Nucleus accumbens (tissue), 56 donors: ENCODE results near the gene PDE7B.

ENCODE experiments used
- DNase-seq, 56 donors: peaks; one replicate each; lab custom pipeline; 2025; lab: John Stamatoyannopoulos, UW

PDE7B gene

GRCh38 chr6:136169394-136170148 is 318.1 kb downstream of the PDE7B start:
- DNase-seq = no peak

- DNase-seq = no peak
Measured at GRCh38 chr6:136171231-136171630, 319.7 kb downstream of the PDE7B start.

- DNase-seq = no peak
Measured at GRCh38 chr6:136173519-136174507, 322.3 kb downstream of the PDE7B start.

DNA sequence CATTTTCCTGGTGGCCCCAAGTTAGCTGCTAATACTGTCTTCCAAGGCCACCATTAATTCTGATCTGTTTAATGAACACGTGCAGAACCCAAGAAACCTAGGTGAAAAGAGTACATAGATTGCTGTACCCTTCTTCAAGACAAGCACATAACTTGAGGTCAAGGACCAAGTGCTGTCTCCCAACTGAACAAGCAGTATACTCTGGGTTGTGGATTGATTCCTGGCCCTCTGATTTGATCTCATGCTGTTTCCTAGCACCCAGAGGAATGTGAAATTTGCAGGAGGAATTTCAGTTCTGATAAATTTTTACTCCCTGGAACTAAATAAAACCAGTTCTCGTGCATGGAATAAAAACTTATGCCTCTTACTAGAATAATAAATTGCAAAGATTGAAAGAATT is 323.0 kb downstream of the PDE7B start:
- DNase-seq = no peak

DNA sequence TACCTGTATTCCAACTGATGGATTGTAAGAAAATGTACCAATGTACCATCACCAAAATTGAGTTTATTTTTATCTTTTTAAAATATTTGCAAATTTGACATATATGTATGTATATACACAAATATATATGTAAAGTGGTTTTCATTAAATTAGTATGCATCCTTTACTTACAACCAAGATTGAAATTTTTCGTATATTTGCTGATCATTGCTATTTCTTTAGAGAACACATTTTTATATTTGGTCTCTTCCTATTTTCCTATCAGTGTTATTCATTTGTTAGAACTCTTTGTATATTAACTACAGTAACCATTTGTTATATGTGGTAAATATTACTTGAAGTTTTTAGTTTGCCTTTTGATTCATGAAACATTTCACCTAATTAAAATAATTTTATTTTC is 324.4 kb downstream of the PDE7B start:
- no peak for DNase-seq

DNA sequence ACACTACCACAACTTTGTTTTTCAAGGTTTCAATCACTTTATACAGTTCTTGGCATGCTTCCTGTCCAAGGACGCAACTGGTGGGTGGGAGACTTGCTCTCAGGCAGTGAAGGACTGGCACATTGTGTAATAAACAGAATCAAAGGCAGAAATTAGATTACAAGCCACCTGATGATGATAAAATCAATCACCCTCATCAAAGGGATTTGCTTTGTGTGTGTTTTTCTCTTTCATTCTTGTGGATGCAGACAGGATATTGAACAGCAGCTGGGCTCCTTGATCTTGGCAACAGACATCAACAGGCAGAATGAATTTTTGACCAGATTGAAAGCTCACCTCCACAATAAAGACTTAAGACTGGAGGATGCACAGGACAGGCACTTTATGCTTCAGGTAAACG is 327.2 kb downstream of the PDE7B start:
- no peak for DNase-seq

DNA sequence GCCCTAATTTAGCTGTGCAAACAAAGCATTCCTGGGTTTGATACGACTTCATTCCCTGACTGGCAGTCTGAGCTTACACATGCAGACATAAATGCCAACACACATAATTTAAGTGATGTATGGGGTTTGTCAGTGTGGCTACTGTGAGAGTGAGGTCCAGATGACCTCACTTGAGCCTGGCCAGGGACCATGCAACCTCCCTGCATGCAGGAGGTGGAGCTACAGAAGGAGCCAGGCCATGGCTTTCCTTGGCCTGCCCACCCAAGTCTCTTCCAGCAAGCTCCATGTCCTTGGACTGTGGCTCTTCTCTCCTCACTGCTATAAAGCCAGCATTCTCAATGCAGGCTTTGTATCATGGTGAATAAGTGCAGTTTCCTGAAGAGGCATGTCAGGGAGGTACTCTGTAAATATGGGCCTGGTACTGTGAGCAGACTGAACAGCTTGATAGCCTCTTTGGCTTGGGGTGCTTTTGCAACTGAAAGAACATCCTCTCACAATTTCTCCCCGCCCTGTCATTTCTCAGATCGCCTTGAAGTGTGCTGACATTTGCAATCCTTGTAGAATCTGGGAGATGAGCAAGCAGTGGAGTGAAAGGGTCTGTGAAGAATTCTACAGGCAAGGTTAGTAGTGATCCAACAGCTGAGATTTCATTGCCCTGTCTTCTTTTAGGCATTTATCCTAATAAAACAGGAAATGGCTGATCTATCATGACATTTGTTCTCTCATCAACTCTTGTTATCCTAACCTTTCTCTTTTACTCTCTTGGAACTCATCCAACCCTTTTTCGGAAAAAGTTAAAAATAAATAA is 329.4 kb downstream of the PDE7B start:
- DNase-seq = no peak

- DNase-seq = no peak
Measured at GRCh38 chr6:136181512-136181833, 330.0 kb downstream of the PDE7B start.

DNA sequence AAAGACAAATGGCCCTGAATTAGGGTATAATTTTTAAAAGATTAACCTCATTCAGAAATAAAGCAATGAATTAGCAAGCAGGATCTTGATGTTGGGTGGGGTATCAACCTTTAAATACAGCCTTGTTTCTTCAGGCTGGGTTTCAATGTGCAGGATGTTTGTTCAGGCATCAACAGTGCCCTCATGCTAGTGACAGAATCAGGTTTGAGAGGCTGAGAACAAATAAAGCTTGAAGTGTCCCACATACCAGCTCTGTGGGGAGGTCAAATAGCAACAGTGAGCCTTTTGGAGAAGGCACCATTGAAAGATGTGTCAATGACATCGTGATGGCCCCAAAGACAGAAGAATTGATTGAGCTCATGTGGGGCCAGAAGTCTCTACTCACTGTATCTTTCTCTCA is 330.4 kb downstream of the PDE7B start:
- no peak for DNase-seq

DNA sequence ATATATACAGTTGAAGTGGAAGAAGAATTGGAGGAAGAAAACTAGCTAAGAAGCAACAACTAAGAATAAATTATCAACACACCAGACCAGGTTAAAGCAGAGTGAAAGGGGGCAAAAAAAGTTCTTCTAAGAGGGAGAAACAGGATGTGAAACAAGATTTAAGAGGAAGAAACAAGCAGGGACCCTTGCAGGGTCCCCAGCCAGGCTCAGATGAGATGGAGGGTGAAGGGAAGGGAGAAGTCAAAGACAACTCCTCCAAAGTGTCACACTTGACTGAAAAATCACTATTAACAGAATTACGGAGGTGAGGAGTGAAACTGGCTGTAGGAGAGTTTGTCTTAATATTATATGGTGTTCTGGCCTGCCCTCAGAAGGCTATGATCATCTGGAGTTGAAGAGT is 333.2 kb downstream of the PDE7B start:
- DNase-seq = no peak

- DNase-seq = no peak
Measured at GRCh38 chr6:136186363-136186762, 334.9 kb downstream of the PDE7B start.

- DNase-seq = no peak
Measured at GRCh38 chr6:136188486-136188885, 337.0 kb downstream of the PDE7B start.

DNA sequence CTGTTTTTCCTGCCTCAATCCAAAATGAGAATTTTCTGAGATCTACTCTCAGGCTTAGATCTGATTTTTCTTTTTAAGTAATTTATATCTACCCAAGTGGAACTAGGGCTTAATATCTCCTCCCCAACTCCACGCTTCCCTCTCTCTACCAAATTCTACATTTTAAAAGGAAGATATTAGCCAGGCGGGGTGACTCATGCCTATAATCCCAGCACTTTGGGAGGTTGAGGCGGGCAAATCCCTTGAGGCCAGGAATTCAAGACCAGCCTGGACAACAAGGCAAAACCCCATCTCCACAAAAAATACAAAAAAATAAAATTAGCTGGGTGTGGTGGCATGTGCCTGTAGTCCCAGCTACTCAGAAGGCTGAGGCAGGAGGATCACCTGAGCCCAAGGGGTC is 337.6 kb downstream of the PDE7B start:
- DNase-seq = no peak

DNA sequence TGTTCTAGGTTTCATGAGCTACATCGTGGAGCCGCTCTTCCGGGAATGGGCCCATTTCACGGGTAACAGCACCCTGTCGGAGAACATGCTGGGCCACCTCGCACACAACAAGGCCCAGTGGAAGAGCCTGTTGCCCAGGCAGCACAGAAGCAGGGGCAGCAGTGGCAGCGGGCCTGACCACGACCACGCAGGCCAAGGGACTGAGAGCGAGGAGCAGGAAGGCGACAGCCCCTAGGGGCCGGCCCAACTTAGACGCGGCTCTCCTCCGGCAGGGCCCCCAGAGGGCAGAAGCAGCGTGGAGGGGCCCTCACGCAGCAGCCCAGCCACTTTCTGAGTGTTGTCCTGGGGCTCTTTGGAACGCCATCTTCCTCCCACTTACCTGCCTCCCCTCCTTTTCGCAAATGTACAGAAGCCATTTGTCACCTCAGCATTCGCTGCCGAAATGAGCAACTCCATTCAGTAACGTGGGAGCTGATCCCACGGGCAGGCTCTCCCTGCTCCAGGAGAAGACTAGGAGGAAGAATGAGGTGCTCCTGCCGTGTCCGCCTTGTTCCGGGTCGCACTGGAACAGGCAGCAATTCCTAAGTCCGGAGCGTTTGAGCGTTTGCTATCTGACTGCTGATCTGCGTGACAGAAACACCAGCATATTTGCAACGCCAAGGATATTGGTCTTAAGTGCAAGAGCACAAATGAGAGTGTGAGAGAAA is 340.3 kb downstream of the PDE7B start:
- no peak for DNase-seq

- no peak for DNase-seq
Measured at GRCh38 chr6:136192902-136193301, 341.4 kb downstream of the PDE7B start.

DNA sequence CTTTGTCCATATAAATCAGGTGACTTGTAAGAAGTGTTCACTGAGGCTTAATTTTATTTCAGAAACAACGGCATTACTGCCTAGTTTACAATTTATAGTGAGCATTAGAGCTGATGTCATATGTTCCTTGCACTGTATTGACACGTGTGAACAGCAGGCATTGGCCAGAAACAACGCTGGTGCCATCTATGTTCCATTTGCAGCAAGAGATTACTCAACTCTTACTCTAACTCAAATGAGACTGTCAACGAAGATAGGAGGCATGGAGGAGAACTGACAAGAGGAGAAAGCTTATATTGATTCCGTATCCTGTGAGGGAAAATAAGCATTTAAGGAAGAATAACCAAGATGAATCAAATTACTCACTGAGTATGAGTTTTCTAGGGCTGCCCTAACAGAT is 350.2 kb downstream of the PDE7B start:
- DNase-seq = no peak

DNA sequence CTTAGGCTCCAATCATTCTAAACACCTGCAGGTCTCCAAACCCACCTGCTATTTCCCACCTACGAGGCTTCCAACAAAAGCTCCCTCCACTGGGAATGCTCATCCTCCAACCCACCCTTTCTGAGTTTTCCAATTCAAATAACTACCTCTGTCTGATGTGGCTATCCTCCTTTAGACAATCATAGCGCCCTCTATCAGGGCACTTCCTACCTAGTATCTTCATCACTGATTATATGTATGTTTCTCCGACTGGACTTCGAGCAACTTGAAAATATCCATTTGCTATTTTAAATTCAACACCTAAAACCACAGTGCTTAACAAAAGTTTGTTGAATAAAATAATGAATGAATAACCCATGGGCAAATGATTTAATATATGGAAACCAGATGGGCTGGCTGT is 357.3 kb downstream of the PDE7B start:
- no peak for DNase-seq

DNA sequence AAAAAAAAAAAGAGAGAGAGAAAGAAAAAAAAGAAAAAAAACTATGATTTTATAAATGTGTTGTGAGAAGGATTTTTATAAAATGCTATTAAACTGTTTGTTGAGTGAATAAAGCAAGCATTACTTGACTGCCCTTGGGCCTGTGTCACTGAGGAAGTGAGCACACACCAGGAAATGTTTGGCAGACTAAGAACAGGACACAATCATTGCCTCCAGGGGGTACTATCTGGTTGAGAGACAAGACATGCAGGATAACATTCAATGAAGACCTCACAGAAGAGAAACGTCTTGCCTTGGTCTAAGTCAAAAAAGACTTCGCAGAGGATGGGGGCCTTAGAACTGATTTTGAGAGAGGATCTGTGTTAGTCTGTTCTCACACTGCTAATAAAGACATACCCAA is 358.0 kb downstream of the PDE7B start:
- no peak for DNase-seq

DNA sequence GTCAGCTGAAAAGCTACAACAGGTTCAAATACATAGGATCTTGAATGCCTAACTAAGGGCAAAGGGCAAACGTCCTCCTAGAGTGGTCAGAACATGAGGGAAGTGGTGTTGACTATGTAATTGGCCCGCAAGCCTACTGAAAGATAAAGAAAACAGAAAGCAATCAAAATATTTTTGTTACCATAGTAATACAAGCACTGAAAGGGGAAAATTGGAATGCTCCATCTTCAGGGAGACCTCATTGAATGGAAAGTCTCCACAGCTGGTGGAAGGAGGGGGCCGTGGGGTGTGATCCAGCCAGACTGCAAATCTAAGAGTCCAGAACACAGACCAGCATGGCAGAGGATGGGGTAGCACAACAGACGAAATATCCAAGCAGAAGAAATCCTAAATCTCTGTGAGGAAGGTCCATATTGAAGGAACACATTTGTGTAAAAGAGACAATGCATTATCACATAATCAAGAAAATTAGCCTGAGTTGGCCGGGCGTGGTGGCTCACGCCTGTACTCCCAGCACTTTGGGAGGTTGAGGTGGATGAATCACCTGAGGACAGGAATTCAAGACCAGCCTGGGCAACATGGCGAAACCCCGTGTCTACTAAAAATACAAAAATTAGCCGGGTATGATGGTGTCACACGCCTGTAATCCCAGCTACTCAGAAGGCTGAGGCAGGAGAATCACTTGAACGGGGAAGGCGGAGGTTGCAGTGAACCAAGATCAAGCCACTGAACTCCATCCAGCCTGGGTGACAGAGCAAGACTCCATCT is 359.1 kb downstream of the PDE7B start:
- no peak for DNase-seq

DNA sequence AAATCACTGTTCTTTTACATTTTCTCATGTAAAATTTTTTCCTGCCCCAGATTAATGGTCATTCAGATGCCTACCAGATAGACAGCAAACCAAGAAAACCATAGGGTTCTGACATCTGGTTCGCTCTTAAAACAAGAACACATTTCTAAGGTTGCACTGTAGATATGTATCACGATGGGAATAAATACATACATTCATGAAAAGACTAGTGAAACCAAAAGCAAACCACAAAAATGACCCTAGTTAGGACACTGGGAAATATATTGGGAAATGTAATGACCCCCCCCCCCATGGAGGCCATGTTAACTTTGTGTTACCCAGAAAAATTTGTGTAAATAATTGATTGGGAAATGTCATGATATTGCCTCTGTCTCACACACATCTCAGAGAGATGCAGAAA is 361.1 kb downstream of the PDE7B start:
- DNase-seq = no peak
